Kasumi-1 (cell line): ENCODE data around the gene CPED1.
"Not testable (repeated sequence)": the region's sequence is repeated elsewhere in the genome, so short reads cannot be mapped to it uniquely, and the experiment has no call there.

Source experiments
- DNase-seq, 2 experiments: peaks; one replicate each; lab custom pipeline; 2025; lab: John Stamatoyannopoulos, UW

CPED1 gene

DNA sequence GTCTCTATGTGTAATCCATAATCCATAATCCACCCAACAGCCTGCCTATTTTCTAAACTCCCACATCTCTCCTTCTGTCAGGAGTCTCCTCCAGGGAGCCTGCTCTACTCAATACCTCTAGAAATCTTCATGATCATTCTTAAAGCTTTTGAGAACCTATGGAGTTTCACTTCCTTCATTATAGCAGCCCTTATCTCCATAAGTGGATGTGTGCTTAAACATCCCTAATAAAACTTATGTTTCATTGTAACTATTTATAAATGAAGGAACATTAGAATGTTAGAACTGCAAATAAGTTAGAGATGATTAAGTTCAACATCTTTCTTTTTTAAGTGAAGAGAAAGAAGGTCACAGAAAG, 8.5 kb downstream of the CPED1 start:
- DNase-seq: no peak

DNA sequence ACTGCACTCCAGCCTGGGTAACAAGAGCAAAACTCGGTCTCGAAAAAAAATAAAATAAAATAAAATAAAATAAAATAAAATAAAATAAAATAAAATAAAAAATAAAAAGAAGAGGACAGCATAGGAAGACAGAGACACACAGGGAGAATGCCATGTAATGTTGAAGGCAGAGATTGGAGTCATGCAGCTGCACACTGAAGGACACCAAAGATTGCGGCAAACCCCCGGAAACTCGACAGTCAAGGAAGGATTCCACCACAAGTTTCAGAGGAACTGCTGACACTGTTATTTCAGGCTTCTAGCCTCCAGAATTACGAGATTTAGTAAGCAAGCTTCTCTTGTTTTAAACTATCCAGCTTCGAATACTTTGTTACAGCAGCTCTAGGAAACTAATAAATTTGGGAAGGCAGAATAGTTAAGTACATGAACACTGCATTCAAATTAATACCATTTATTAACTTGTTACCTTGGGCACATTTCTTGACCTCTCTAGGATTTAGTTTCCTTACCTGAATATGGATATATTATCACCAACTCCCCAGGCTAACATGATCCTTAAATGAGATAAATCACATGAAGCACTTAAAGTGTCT, 9.5 kb downstream of the CPED1 start:
- DNase-seq: peak; percentile 82 to 87

DNA sequence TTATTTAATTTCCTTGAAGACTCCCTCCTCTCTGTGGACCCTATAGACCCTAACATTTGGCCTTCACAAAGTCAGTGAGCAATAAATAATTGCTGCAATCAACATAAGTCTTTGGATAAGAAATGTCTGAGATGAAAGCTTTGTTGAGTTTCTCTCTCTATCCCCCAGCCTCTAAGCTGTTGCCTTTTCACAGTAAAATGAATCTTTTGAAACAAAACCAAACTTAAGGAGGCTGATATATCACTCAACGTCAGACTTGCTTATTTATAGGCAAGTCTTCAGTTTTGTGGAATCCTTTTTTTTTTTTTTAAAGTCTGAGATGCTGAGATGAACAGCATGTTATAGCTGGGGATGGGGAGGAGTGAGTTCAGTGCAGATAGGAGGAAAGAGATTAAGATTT, 10.0 kb downstream of the CPED1 start:
- no peak for DNase-seq

DNA sequence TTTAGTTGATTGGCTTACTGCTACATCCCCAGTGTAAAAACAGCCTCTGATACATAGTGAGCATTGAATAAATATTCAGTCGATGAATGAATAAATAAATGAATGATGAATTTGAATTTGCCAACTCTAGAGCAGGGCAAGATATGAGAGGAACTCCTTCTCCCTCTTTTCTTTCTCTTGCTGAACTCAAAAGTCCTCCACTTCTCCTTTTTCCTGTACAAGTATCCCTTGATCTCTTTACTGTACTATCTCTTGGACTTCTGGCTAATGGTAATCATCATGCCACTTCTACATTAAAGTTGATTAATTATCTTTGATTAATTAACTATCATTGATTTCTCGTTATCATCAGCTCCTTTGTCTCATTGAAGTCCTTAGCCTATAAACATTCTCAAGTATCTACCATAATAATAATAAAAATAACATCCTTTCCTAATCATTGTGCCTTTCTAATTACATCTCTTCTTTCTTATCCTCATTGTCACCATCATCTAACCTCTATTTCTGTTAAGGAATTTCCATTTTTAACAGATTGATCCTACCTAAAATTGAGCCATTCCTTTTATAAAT, 10.6 kb downstream of the CPED1 start:
- no peak for DNase-seq

DNA sequence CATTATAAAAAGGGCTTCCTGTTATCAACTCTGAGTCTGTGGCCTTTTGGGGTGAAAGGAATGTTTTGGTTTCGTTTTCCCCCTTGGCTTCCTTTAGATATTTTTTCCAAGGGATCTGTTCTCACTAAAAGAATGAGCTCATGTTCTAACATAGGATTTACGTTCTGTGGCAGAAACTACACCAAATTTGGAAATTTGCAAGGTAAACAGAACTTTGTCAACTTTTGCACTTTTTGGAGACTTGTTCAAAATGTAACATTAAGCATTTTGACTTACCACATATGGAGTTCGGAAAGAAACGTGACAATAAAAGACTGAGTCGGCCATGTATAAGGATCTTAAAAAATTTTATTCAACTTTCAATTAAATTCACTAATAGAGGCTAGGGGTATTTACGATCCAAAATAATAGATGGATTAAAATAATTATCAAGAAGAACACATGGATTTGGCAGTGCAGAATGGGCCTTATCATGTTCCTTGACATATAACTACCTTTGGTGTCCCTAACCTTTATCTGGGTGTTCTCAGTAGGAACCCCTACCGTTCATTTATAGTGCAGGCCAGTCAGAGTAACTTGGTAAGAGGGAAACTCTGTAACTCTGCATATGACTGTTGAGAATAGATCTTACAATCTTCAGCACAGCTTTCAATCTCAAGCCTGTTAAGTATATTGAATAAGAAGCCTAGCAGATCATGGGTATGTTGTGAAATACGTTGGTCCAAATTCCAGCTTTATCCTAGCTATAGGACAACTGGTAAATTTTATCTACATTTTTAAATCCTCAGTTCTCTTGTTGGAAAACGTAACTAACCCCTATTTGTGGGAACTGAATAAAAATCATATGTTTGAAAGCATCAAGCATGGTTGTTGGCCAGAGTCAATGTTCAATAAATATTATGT, 11.8 kb downstream of the CPED1 start:
- DNase-seq: peak in 1 of 2 experiments; percentile 21

DNA sequence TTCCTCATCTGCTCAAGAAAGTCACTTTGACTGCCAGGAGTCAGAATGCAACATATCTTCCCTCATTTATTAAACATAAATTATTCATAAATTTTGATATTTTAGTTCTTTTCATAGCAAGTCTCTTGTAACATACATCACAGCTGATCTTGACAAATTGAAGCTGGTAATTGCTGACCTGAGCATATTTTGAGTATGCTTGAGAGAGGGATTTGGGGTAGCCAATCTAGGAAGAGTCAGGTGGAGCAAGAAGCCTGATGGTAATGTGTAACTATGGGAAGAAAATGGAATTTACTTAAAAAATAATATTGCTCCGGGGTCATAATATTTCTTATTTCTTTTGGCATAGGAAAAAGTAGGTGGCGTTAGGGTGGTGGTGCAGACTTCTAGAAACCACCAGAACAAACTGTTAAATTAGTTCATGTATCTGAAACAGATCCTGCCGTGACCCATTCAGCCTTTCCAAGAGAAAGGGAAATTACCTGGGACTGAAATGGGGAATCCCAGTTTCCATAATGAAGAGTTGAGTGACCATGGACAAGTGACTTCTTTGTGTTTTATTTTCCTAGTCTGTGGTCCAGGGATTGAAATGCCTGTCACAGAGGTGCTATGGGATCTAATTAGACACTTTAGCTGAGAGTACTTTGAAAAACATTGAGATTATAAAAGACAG, 12.9 kb downstream of the CPED1 start:
- no peak for DNase-seq

DNA sequence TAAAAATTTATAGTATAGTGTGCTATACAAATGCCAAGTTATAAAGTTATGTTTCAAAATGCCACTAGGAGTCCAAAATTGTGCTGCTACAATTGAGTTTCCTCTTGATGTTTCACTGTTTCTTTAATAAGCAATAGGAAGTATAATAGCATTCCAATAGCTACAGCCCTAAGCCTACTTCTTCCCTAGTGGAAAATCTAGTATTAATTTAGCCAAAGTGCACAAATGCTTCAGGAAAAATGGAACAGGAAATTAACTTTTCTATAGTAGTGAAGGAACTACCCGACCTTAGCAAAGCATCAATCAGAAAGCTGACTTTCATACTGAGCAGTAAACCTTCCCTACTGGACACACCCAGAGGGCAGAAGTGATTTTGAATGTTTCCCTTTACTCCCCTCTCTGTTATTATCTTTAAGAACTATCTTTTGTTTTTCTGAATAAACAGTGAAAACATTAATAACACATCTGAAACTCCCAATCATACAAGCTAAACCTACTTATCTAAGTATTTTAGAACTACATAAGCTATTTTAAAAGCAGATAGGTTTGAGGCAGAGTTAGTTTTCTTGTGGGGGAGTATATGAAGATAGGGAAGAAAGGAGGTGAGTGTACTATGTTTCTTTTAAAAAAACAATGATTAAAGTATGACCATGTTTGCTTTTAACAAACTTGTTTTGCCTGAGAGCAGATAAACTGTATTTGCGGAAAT, 13.7 kb downstream of the CPED1 start:
- DNase-seq: no peak

DNA sequence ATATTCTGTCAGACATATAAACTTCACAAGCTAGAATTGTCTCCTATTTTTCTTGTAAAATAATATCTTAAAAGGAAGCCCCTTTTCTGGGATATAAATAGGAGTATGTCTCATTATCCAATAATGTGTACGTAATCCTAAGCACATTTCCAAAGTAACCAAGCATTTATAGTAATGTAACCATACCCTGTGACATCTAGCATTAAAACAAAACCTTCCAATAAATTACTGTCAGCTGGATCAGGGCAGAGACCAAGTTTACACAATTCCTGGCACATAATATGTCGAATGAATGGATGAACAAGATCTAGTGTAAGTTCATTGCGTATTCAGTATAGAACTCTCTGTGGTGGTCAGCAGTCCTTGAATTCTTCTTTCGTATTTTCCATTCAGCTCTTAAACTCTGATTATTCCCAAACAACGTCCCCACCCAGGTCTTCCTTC, 14.3 kb downstream of the CPED1 start:
- DNase-seq: no peak

DNA sequence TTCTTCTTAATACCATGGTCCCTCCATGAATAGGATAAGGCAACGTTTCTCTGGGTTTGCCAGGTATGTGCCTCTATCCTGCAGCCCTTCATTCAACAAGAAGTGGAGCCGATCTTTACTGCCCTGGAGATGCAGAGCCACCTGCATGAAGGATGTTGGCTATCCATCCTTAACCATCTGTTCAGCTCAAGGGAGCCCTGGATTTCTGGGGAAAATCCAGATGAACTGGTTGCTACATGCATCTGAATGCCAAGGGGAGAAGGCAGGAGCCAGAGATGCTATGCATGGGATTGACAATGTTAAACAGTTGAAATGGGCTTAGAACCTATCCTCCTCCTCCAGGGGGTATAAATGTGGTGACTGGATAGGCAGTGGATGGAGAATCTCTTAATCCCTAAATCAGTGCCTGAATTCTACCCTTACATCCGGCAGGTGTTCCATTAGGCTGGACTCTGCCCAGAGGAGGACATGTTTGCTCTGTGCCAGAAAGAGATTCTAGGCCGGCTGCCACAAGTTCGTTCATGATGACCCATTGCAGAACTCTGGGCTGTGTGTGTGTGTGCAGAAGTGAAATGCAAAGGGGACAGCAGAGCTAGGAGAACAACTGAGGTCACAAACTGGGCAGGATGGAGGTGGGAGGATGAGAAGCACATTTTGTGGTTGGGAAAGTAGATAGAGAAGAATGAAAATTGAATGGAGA, 15.6 kb downstream of the CPED1 start:
- no peak for DNase-seq

DNA sequence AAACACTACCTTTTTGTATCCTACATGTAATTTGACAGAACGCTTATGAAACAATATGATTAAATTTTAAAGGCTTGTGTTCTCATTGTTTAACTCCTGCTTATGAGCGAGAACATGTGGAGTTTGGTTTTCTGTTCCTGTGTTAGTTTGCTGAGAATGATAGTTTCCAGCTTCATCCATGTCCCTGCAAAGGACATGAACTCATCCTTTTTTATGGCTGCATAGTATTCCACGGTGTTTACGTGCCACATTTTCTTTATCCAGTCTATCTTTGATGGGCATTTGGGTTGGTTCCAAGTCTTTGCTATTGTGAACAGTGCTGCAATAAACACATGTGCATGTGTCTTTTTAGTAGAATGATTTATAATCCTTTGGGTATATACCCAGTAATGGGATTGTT, 16.5 kb downstream of the CPED1 start:
- not testable (repeated sequence) for DNase-seq

DNA sequence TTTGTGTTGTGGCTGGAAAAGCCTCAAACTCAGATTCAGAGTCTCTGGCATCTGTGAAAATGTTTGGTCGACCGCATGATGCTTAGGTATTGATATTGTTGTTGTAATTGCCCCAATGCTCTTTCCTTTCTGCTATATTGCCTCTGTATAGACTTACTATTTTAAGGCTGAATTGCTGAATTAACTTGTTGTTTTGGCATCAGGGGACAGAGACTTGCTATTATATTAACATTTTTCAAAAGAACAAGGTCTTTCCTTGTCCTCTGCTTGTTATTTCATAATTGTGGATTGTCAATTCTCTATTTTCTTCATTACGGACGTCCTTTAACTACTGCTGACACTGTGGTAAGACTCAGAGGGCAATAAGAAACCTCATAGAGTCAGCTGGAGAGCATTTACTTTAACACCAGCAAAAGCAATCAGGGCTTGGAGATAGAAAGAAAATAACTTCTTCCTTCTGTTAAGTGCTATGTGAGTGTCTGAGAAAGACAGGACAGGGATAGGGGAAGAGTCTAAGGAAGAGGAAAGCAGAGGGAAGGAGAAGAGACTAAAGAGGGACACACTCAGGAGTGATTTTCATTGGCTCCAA, 17.6 kb downstream of the CPED1 start:
- DNase-seq: no peak

DNA sequence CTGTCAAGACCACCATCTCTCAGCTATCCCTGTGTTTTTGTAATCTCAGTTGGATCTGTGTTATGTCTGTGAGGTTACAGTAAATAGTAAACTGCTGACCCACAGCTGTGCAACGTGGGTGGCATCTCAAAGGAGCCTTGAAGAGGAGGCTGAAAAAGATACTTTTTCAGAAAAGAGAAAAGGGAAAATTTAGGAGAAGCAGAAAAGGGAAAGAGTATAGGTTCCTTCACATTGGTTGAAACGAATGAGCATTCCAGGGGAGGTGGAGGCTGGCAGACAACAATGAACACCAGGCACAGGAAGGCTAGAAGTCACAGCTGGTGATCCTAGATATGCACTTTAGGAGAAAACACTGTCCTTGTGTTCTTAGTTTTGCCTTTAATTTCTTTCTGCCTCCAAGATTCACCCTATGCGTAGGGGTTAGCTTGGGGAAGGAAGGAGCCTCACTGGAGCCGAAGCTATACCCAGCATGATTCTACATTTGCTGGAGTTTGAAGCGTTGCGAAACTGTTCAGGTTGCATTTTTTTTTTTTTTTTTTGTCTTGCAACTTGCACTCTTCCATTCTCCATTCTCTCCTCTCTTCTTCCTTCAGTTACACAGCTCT, 18.3 kb downstream of the CPED1 start:
- DNase-seq: no peak

DNA sequence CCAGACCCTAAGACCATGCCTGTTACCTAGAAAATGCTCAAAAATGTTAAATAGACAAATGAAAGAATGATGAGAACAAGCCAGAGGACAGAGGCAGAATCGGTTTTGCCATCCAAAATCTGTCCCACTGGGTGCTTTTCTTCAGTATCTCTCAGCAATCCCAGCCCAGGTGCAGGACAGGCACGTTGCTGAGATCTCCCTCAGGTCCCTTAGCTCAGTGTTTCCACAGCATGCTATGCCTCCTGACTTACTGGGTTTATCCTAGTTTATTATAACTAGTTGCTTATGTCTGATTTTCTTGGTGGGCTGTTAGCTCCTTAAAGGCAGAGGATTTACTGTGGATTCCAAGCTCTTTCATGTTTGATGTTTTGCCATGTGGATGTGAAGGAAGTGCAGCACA, 20.3 kb downstream of the CPED1 start:
- no peak for DNase-seq

DNA sequence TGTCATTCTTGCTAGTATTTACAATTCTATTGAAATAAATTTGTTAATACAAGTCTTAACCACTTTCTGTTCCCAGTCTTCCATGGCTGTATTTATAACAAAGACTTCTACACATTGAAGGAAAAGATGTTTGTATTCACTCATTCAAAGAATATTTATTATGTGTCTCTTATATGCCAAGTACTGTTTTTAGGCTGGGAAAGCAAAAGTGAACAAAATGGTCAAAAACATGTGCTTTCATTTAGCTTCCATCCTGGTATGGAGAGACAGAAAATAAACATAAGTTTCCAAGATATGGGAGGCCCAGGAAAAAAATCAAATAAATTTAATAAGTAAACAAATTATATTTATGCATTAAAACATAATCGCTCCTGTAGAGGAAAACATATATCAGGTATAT, 22.9 kb downstream of the CPED1 start:
- DNase-seq: no peak

DNA sequence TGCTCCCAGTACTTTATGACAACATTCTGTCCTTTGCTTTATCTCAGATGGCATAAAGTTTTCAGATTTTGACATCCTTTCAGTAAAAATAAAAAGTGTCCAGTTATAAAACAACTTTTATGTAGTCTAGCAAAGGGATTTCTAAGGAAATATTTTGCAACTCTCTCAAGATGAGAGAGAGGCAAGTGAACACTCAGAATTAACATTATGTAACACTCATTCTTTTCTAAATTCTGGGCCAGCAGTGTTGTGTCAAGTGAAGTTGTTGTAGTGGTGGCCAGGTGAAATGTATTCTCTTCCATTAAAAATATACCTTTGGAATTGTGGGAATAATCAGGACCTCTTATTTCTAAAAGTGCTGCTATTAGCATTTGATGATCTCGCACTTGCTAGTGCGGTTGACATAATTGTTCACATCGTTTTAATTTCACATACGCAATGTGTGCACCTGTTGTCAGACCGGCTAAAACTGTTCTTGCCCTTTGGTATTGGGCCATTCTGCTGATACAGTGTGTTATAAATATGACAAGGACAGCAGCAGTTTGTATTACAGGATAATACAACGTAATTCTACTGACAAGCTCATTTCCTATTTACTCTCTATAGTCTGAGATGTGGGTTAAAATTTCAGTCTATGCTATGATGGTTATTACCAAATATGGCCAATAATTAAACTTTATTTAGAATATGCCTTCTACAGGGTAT, 23.8 kb downstream of the CPED1 start:
- no peak for DNase-seq

DNA sequence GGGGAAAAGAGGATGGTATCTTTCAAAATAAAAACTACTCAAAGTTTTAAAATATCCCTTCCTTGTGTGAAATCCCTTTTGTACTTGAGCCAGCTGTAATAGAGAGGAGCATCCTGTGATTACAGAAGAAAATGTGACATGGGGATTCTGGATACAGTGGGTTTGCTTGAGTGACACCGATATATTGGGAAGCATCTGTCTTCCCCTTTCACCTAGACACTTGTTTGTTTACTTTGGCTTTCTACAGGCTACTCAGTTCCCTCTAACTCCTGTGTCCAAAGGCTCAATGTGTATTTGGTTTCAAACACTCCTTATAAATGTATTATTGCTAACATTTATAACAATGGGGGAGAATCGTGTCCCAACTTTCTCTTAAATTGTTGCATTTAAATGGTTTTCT, 24.4 kb downstream of the CPED1 start:
- no peak for DNase-seq

DNA sequence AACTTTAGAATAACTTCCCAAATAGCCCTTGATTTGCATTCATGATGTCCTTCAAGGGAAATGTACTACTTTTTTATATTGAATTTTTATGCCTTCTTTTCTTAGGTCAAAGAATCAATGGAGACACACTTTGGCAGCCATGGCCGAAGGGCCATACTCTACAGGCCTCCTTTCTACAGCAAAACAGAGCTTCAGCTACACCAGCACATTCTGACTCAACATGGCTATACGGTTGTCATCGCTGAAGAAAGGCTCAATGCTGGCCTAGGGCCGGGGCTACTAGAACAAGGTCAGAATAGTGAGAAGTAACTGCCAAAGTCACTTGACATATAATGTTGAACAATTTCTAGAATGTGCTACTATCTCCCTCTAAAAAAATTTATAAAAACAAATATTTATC, 27.0 kb downstream of the CPED1 start:
- DNase-seq: no peak

DNA sequence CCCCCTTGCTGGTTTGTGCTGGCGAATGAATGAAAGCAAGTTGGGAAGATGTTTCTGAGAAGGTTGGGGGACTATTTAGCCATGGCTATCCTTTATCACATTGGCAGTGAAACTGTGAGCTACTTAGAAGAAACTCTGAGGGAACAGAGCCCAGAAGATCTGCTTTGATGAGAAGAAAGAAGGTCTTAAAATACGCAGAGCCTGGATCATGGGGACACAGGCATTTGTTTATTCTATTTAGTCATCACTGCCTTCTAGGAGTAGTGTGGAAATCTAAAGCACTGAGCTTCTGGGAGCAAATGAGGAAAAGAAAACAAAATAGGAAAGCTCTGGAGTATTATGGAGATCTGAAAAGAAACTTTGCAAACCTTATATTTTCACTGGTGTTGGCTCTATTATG, 28.5 kb downstream of the CPED1 start:
- DNase-seq: no peak

DNA sequence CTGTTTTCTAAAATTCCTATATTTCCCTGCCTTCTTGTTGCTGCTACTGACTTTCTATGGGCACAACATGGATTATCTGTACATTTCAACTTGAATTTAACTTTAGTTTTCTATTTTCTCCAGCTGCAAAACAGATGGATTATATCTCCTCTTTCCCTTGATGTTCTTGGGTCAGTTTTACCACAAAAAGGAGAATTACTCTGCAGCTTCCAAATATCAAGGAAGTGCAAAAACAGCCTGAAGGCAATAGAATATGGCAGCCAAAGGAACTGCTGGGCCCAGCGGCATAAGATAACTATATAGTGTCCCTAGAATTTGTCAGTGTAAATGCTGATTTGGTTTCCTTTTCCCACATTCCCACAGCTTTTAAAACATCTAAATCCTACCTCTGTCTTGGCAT, 29.1 kb downstream of the CPED1 start:
- DNase-seq: no peak

DNA sequence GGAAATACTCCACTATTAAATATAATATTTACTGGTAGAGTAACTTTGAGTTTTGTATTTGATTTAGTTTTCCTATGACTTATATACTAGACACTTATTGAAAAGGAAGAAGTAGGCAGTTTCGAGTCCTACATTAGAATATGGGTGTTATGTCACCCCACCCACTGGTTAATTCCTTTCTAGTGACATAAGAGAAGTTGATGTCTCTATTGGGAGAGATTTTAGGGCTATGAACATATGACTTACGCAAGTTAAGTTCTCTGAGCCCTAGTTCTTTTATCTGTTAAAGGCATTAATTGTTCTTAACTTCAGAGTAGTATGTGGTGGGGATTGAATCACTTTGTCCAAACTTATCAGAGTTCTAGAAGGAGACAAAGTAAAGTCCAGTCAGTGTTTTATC, 30.5 kb downstream of the CPED1 start:
- DNase-seq: no peak
